OCI-LY7 (cell line): ENCODE data around the gene CUX1.

Source experiments
- CTCF ChIP-seq: fragments of 200-600 bp; sonication (generic); conservative IDR thresholded peaks from 2 replicates; pipeline ENCODE4 v1.5.1; 2014; ENCODE audit warnings: mild to moderate bottlenecking, antibody characterized with exemption, low read length, moderate library complexity, mixed read lengths
- EZH2phosphoT487 ChIP-seq: fragments of 200-600 bp; sonication (generic); IDR thresholded peaks from 2 replicates; pipeline ENCODE4 v1.6.1; 2018; ENCODE audit warnings: low read depth, borderline replicate concordance, mild to moderate bottlenecking, mixed run types, antibody characterized with exemption, low read length, moderate library complexity, mixed read lengths

- no peak for TF ChIP-seq CTCF
- TF ChIP-seq EZH2phosphoT487 = no peak
These were observed 278.0 kb downstream of the CUX1 start for GRCh38 chr7:102095321-102096011.
